DOHH2 (cell line): ENCODE data around the gene KIF21A.

Experiments used
- EZH2phosphoT487 ChIP-seq: fragments of 200-600 bp; sonication (generic); IDR thresholded peaks from 2 replicates; pipeline ENCODE4 v1.6.1; 2017; ENCODE audit warnings: borderline replicate concordance, mild to moderate bottlenecking, antibody characterized with exemption, low read length, moderate library complexity, mixed read lengths
- TF ChIP-seq, protein P1 (sequence below): fragments of 200-600 bp; sonication (generic); IDR thresholded peaks from one replicate; pipeline ENCODE4 v1.5.1; 2014; ENCODE audit warnings: antibody characterized with exemption, mild to moderate bottlenecking, low read depth, low read length; ENCODE audit not compliant: poor library complexity, severe bottlenecking

DNA sequence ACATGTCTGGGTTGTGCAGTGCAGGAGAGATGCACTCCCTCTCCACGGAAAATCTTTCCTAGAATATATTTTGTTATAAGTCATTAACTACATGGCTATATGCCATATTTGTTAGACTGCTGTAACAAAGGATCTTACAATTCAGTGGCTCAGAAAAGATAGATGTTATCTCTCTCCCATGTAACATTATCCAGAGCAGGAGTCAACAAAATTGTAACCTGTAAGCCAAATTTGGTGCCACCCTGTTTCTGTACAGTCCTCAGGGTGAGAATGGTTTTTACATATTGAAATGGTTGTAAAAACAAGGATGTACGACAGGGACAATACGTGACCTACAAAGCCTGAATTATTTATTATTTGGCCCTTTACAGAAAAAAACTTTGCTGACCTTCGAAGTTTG is 155.5 kb downstream of the KIF21A start:
- TF ChIP-seq, protein P1, sequence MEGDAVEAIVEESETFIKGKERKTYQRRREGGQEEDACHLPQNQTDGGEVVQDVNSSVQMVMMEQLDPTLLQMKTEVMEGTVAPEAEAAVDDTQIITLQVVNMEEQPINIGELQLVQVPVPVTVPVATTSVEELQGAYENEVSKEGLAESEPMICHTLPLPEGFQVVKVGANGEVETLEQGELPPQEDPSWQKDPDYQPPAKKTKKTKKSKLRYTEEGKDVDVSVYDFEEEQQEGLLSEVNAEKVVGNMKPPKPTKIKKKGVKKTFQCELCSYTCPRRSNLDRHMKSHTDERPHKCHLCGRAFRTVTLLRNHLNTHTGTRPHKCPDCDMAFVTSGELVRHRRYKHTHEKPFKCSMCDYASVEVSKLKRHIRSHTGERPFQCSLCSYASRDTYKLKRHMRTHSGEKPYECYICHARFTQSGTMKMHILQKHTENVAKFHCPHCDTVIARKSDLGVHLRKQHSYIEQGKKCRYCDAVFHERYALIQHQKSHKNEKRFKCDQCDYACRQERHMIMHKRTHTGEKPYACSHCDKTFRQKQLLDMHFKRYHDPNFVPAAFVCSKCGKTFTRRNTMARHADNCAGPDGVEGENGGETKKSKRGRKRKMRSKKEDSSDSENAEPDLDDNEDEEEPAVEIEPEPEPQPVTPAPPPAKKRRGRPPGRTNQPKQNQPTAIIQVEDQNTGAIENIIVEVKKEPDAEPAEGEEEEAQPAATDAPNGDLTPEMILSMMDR = no peak
- TF ChIP-seq EZH2phosphoT487 = no peak
